ENCODE results near the gene CHSY3.

Gene CHSY3

DNA sequence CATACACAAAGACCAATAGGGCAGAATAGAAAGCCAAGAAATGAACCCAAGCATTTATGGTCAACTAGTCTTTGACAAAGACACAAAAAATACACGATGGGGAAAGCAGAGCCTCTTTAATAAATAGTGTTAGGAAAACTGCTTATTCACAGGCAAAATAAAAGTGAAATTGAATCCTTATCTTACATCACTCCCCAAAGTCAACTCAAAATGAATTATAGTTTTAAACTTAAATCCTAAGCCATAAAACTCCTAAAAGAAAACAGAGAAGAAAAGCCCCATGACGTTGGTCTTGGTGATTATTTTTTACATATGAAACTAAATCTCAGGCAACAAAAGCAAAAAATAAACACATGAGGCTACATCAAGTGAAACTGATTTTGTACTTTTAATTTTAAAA is 46.8 kb downstream of the CHSY3 start:
- DNase-seq: no peak

DNA sequence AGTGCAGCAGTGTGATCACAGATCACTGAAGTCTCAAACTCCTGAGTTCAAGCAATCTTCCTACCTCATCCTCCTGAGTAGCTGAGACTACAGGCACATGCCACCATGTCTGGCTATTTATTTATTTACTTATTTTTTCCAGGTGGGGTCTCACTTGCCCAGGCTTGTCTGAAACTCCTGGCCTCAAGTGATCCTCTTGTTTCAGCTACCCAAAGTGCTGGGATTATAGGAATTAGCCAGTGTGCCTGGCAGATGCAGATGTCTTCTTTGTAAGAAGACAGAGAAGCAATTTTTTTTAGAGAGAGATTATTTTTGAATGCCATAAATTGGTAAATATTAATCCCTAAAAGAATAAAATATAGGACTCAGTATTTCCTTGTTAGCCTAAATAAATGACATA is 54.3 kb downstream of the CHSY3 start:
- no peak for DNase-seq

DNA sequence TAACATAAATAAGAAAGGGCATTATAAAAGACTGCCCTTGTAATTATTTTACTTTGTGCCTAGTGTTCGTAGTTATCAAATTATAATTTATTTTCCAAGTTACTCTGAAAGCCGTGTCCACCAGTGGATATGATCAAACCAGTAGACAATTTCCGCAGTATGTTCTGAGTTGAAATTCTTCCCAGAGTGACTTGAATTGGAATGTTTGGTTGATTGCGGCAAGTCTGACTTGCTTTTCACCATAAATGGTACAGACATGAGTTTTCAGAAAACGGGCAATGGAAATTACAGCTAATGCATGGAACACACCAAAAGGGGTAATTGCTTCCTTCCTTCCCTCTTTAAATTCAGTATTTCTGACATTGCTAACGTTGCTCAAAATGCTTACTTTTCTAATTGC is 56.6 kb downstream of the CHSY3 start:
- DNase-seq: no peak

DNA sequence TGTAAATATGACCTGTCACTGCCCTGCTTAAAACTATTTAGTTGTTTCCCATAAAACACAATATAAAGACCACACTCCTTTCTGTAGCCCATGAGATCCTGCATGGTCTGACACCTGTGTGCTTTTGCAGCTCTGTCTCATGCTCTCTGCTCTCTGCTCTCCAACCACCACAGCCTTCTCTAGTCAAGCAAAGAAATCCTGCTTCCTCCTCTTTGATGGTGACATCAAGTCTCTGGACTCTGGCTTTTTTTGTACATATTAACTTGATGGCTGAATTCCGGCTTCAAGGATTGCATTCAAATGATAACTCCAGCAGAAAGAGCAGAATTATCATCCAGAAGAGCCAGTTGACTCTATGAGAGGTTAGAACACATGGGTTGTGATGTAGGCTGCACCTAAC is 58.2 kb downstream of the CHSY3 start:
- no peak for DNase-seq

DNA sequence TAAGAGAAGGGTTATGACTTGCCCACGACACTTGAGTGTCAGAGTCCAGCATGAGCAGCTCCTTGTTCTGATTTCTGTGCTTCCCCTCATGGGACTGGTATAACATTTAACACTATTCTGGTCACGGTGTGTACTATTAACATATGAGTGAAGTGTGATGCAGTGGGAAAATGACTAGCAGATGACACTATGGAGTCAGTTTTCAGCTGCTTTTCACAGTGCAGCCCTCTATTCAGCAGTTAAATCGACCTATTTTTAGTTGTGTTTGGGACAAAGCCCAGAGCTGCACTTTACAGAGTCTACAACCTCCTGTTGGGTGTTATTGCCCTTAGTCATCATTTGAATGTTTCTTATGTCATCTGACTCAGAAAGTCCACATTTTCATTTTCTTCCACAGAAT is 59.1 kb downstream of the CHSY3 start:
- no peak for DNase-seq

DNA sequence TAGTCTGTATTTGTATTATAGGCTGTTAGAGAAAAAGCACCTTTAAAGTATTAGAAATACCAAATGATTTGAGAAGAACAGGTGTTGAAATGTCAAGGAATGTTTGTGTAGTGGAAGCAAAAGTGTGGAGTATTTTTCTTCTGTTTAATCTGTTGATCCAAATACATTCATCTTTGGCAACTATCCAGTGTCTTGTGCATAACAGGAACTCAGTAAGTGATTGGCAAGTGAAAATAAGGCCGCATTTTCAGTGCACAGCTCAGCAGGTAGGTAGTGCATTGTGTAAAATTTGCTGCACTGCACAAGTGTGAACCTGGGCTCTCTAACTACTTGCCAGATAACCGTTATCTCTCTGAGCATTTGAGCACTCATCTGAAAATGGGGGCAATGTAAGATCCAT is 61.8 kb downstream of the CHSY3 start:
- no peak for DNase-seq

DNA sequence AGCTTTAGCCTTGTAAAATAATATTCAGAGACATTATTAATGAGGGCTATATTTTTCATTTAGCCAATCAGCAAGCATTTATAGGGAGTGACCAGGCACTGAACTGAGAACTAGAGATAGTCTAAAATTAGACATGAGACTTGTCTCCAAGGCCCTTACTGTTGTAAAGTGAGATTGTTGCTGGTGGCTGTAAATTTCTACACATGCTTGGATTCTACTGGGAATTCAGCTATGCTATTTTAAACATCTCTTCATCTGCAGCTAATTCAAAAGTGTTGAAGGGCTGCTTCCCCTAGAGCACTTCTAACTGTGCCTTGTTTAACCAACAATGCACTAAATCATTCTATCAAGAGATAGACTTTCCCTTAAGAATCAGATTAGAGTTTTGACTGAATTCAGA is 67.4 kb downstream of the CHSY3 start:
- DNase-seq: no peak

DNA sequence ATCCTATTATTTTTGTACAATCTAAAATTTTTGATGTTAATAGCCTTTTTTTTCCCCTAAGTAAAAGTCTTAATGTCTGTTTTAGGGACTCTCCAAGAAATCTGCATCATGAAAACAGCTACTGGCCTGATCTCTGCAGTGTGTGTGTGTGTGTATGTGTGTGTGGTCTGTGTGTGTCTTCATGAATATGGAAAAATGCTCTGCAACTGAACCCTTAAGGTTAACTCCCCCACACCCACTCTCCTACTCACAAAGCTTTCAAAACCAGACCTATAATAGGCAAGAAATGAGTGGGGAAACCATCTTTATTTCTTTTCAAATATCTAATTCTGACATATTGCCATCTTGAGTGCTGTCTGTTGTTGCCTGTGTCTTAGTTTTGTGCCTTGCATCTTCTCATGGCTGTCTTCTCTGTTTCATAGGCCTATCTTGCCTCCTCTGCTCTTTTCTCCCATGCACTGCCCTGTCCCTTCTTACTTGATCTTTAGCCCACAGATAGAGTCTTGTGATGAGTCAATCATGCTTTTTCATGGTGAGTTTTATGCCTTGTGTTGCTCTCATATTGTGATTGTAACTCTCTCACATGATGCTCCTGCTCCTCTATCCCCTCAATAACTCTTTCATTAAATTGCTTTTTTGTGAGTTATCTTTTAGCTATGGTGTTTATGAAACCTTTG is 68.3 kb downstream of the CHSY3 start:
- DNase-seq: no peak

DNA sequence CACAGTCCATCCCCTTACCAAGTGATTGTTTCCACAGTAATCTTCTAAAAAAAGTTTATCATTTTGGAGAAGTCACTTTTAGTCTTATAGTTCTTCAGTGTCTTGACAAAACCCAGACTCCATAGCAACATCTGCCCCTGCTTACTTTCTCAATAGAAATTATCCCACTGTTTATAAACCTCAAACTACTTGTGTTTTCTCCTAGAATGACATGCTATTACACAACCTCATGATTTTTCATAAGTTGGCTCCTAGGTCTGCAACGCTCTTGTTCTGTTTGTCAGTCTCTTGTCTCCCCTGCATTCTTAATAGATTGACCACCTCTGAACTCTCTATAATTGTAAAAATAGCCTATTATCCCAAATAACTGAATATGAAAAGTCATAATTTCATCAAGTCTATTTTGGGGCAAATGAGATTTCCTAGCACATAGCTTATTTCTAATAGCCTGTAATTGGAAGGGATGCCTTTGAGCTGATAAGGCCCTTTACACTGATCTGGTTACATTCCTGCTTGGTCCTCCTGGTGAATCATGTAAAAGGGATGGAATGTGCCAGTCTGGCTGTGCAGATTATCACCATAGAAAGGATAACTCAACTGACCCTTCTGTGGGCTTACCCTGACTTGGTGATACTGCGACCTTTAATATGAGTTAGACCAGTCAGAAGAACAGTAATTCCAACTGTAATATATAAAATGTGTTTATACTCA is 69.6 kb downstream of the CHSY3 start:
- DNase-seq: no peak

DNA sequence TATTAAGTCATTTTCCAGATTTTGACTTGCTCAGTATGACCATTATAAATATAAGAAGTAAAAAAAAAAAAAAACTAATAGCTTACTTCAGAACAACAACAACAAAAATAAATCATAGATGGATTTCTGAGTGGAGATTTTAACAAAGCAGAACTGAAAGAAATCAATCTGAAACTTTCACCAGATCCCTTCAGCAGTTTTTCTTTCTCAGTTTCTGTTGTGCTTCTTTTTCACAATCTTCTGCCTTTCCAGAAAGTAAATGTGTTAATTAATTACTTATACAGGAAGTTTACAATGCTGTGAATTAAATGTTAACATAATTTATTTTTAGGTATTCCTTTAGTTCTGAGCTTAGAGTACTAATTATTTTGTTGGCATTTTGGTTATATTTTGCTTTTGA is 73.5 kb downstream of the CHSY3 start:
- no peak for DNase-seq

DNA sequence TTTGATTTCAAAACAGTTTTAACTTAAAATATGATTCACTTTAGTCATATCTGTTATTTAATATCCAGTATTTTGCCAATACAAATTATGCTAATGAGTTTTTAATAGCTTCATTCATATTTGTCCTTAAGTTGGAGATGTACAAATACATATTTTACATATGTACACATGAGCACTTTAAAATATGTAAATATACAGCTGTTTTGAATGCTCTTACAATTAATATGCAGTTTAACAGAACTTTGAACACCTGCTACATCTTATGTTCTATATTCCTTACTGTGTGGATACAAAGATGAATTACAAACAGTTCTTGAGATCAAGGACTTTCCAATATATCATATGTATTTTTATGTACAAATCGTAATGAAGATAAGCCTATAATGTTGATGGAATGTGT is 74.0 kb downstream of the CHSY3 start:
- peak; percentile 53 for DNase-seq

DNA sequence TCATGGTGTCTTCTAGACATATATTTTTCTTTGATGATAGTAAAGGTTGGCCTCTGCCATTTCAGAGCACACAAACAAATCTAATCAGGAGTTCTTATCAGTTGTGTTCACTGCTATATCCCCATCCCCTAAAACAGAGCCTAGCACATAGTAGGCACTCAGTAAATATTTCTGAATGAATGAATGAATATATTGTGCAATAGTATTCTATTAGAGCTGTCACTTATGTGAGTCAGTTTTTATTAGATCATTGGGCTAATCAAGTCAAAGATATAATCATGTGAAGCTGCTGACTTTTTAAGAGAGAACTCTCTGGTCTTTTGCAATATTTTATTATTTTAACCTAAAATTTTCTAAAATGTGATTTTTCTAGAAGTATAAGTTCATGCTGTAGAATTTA is 84.2 kb downstream of the CHSY3 start:
- no peak for DNase-seq

DNA sequence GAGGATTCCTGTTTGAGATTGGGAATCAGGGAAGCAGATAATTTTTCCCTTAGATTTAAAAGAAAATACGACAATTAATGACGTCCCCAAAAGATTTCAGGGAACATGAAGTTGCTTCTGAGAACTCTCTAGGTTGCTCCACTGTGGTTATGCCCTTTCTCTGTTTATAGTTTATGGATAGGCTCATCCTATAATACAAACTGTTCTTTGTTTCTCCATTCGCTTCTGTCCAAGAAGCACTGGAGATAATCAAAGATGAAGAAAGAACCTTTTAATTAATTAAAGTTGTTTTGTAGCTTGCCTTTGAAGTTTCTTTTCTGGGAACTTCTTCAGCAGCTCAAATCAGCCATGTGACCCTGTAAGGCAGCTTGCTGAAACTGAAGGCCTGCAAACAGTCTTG is 87.5 kb downstream of the CHSY3 start:
- DNase-seq: no peak

DNA sequence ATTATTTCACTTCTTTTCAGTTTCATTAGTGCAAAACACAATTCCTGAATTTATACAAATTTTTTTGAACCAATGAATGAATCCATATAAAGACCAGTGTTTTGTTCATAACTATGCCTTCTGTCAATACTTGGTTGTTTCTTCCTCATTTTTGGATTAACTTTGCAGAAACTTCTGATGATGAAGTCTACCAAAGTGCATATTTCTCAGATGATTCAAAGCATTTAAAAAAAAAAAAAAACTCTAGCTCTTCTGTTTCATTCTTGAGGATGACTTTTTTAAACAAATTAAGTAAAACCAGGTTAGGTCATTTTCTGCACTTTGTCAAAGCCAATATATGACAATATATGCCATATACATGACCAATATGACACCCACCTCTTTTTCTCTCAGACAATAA is 92.6 kb downstream of the CHSY3 start:
- DNase-seq: no peak

DNA sequence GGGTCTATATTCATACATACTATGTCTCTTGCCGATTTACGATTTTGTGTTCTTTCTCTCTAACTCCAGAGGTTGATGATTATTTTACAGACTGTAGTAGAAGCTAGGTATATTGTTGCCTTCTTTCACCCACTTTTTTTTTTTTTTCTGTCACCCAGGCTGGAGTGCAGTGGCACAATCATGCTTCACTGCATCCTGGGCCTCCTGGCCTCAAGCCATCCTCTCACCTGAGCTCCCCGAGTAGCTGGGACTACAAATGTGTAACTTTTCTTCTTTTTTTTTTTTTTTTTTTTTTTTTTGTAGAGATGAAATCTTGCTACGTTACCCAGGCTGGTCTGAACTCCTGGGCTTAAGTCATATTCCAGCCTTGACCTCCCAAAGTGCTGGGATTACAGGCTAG is 96.2 kb downstream of the CHSY3 start:
- no peak for DNase-seq

DNA sequence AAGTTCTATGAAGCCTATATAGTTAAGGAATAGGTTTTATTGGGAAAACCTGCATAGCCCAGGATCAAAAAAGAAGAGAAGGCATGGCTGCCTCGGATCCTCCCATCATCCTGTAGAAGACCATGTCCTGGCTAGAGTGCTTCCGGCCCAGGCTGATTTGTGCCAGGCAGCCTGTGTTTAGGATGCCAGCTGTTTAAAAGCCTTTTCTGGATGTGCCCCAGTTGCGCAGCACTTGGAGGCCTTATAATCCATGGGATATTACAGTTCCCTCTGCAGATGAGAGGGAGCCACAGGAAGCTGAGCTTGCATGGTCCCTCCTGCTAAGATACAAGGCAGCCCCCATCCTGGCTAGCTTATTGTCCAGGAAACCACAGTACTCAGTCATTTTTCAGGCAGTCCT is 97.9 kb downstream of the CHSY3 start:
- DNase-seq: no peak

DNA sequence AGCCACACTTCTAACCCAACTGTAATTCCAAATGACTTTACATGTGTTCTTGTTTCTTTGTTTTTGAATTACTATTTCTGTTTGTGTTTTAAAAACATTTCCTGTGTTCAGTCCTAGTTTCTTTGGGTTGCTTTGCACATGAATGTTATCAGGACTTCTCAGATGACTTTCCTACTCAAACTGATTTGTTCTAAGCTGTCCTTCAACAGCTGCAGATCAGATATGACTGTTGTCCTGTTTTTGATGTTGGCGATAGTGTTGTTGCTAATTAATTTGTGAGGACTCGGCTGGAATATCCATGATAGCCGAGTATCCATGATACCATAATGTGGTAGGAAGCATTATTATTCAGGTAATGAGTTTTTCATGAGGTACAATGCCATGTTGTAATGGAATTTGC is 98.6 kb downstream of the CHSY3 start:
- DNase-seq: no peak

DNA sequence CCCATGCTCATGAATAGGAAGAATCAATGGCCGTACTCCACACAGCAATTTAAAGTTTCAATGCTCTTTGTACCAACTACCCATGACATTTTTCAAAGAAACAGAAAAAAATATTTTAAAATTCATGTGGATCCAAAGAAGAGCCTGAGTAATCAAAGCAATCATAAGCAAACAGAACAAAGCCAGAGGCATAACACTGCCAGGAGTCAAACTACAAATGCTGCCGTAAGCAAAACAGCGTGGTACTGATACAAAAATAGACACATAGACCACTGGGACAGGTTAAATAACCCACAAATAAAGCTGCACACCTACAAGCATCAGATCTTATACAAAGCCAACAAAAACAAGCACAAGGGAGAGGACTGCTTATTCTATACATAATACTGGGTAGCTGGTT is 107.7 kb downstream of the CHSY3 start:
- DNase-seq: no peak

DNA sequence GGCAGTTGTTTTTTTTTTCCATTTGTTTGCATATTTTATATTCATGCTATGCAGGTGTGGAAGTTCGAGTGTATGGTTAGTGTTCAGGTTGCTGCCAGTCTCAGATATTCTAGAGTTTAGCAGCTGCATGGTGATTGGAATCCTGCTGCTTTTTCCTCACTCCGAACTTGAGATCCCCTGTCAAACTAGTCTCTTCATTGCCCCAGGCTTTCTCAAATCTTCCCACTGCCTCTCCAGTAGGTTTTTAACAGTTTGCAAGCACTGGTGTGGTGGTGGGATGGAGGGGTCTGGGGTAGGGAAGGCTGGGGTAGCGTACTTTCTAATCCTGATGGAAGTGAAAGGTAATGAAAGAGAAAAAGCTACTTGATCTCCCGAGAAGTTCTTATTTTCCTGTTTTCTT is 112.9 kb downstream of the CHSY3 start:
- peak; percentile 32 for DNase-seq

DNA sequence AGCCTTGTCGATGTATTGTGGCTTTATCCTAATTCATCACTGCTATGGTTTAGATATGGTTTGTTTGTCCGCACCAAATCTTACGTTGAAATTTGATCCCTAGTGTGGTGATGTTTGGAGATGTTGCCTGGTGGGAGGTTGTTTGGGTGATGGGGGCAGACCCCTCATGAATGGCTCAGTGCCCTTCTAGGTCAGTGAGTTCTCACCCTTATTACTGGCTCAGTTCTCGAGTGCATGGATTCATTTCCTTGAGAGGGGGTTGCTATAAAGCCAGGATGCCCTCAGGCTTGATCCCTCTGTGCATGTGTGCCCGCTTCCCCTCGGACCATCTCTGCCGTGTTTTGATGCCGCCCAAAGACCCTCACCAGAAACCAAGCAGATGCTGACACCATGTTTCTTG is 114.4 kb downstream of the CHSY3 start:
- DNase-seq: no peak

DNA sequence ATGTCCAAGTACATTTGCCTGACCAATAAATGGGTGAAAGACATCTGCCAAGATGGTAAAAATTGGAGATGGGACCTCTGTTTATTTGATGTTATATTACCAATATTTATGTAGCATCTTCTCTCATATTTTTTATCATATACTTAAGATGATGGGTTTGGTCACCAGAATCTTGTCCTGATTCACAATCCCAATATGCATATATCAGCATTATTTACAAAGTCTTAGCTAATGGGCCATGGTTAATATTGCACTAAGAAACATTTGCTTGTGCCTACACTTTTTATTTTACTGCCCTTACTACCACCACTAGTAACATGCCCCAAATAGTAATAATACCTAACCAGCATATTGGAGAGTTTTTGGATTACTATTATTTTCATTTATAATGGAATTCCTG is 116.7 kb downstream of the CHSY3 start:
- no peak for DNase-seq

DNA sequence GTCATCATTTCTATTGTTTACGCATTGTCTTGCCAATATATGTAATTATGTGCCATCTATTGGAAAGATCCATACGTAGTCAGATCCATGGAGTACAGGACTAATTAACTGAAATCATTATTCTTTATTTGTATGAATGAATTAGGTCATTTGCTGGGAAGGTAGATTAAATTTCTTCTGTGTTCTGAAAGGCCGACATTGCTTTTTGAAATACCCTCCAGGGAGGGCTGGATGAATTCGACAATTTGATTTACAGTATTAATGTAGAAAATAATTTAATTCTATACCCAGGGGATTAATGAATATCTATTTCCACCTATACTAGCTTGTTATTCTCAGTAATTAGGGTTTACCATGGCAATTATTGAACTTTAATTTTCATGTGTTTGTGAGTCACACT is 117.6 kb downstream of the CHSY3 start:
- DNase-seq: no peak

DNA sequence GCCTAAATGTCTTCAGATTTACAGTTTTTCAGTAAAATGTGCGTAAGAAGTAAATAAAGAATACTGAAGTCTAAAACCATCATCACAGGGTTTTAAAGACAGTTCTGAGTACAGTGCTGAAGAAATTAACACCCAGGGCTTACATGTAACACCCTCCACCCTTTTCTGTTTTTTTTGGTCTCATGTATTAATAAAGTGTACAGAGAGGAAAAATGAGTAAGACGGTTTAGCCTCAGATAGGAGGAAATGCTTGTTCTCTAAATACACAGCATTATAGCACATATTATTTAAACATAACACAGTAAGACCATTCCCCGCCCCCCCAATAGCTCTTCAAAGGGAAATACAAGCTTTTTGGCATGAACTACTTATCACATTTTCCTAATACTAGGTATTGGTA is 119.3 kb downstream of the CHSY3 start:
- no peak for DNase-seq

DNA sequence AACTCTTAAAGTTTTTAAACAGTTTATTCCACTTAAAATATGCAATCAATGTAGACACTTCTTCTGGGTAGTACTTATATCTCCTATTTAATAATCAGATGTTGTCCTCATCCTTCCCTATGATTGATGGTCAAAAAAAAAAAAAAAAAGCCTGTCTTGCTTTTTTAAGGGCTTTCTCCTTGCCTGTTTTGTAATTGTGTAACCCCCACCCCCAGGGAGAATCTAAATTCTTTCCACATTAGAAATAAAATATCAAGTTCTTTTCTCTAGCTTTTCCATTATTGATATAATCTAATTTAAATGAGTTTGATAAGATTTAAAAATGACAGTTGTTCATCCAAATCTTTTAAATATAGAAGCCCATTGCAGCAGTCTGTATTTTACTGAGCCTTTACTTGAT is 119.7 kb downstream of the CHSY3 start:
- no peak for DNase-seq

DNA sequence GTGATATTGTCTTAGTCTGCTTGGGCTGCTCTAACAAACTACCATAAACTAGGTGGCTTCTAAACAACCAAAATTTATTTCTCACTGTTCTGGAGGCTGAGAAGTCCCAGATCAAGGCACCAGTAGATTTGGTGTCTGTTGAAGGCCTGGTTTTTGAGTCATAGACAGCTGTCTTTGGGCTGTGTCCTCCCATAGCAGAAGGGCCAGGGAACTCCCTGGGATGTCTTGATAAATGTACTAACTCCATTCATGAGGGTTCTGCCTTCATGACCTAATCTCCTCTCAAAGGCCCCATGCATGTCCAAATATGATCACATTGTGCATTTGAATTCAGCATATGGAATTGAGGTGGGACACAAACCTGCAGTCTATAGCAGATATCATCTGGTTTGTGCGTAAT is 121.2 kb downstream of the CHSY3 start:
- DNase-seq: no peak
